Stimulated activated CD4-positive, alpha-beta T cell treated with anti-CD3 and anti-CD28 coated beads, TNF-alpha, amount 100 ng/mL, for 4 hours (primary cell): ENCODE measurements around the gene C20orf144.

Experiments used
- DNase-seq, 3 experiments: peaks; one replicate each; pipeline ENCODE4 v3.0.0-alpha.2; 2020; ENCODE audit warnings: low read depth in 3 of 3

C20orf144 gene

DNA sequence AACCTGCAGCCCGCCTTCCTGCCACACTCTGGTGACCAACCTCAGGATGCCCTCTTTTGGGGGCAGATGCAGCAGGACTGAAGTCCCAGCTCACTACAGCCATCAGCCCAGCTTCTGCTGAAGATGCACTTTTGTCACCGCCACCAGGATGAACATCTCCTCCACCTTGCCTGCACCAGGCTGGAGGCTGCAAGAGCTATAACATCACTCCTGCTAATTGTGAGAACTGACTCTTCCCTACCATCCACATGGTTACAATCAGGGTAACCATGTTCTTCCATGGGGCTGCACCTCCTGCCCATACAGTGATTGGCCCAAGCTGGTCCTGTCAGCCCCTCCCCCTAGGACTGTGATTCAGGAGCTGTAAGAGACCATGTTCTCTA, 2.6 kb downstream of the C20orf144 start:
- DNase-seq, result no peak

DNA sequence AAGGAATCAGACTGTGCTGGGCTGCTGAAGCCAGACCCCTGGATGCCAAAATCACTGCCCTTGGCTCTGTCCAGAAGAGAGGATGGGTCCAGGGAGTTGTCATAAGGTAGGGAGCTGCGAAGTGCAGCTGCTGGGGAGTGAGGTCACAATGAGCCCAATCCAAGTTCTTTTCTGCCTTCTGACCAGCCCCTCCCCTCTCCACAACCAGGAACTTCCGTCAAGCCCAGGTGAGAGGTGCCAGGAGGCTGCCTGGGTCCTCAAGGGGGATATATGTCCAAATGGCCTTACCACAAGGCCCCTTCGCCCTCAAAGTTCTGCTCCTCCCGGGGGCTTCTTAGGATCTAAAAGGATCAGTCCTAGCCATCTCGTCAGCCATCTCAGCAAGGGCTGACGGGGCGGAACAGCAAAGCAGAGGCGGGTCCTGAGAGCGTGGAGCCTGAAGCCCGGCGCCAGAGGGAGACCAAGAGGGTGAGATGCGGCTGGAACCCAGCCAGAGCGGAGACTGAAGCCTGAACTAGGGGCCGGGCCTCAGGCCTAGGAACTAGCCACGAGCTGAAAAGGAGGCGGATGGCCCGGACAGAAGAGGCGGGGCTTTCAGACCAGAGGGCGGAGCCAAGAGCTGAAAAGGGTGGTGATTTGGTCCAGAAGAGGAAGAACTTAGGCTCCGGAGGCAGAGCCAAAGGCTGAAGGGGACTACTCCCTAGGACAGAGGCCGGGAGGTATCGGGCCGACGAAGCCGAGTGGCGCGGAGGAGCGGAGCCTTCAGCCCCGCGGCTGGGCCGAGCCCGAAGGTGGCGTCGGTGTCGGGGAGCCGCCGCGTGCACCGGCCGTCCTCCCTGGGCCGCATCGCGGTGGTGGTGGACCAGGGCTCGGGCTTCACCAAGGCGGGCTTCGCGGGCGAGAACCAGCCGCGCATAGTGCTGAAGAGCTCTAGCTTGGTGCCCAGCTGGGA, 4.4 kb downstream of the C20orf144 start, which contains the start of gene ACTL10:
Gene ACTL10, plus strand, starts transcription at position 651 of the 952 bp plus-strand sequence. CDS start 555 bp downstream, outside the sequence.
- DNase-seq, result peak; percentile 61 to 71 (median 68)

DNA sequence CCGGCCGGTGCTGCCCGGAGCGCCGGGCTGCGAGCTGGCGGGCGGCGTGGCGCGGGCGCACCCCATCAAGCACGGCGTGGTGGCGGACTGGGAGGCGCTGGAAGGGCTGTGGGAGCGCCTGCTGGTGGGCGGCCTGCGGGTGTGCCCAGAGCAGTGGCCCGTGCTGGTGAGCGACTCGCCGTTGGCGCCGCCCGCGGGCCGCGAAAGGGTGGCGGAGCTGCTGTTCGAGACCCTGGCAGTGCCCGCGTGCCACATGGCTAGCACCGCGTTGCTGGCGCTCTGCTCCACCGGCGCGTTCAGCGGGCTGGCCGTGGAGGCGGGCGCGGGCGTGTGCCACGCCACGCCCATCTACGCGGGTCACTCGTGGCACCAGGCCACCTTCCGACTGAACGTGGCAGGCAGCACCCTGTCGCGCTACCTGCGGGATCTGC, 5.1 kb downstream of the C20orf144 start:
- DNase-seq, result peak in 2 of 3 experiments; percentile 28 to 43

DNA sequence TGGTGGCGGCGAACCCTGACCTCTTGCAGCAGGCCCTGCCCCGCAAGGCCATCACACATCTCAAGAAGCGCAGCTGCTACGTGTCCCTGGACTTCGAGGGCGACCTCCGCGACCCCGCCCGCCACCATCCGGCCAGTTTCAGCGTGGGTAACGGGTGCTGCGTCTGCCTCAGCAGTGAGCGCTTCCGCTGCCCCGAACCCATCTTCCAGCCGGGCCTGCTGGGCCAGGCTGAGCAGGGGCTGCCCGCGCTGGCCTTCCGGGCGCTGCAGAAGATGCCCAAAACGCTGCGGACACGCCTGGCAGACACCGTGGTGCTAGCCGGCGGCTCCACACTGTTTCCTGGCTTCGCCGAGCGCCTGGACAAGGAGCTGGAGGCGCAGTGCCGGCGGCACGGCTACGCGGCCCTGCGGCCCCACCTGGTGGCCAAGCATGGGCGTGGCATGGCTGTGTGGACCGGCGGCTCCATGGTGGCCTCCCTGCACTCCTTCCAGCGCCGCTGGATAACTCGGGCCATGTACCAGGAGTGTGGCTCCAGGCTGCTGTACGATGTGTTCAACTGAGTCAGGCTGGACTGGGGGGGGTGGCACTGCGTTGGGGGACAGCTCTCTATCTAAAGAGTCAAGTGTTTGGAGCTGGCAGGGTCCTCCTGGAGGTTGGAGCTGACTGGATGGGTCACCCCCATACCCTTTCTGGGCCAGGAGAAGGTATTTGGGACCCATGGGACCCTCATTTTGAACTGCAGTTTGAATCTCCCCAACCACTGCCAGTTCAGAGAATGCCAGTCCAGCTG, 5.7 kb downstream of the C20orf144 start:
- DNase-seq, result peak; percentile 46 to 60 (median 53)

DNA sequence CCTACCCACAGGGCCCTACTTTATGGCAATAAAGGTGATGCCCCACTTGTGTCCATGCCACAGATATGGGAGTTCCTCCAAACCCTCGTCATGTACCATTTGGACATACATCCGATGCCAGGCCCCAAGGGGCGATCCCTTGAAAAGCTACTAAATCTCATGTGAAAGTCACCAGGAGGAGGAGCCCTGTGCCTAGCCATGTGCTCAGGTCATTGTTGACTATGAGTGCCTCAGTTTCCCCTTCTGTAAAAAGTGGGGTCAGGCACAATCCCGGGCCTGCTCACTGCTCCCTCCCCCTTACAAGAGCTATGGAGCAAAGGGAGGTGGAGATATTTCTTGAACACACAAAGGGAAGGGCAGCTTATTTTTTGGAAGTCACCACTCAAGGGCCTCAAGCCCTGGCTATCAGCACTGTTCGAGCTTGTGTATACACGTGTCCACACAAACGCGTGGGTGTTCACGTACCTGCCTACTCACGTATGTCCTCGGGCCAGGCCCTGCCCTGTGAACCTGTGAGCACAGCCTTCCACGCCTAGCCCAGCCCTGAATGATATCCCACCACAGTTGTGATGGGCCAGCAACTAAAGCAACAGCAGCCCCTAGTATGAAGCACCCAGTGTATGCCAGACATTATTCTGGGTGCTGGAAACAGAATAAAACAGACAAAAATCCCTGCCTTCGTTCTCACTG, 6.5 kb downstream of the C20orf144 start:
- no peak for DNase-seq

GRCh38 chr20:33669224-33669623, 7.1 kb downstream of the C20orf144 start:
- no peak for DNase-seq

GRCh38 chr20:33669873-33670640, 7.9 kb downstream of the C20orf144 start:
- DNase-seq, result no peak

DNA sequence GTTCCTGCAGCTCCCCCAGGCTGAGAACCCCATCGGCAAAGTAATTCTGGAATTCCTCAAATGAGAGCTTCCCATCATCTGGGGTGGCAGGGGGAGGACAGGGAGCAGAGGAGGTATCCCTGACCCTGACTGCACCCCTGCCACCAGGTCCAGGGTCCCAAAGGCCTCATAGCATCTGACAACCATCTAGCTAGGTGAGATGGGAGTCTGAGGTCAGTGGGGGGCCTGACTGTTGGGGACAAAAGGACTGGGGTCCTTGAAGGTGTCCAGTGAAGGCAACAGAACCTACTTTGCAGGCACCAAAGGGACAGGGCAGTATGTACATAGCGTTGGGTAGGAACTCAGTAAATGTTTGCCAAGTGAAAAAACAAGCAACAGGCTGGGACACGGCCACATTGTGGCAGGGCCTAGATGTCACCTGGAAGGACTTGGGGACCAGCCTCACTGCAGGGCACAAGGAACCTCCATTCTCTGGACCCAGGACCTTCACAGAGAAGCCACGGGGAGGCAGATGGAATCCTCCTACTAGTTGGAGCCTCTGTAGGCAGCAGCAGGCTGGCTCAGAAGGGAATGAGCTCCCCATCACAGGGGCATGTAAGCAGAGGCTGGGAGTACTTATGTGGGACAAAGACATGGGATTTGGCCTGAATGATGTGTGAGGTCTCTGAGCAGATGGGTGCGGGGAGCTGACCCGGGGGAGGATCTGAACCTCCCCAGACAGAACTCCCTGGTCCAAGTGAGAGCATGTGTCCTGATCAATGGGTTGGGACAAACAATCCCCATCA, 8.8 kb downstream of the C20orf144 start:
- no peak for DNase-seq

GRCh38 chr20:33671573-33672288, 9.6 kb downstream of the C20orf144 start:
- DNase-seq, result no peak

- DNase-seq, result no peak
Measured at GRCh38 chr20:33672426-33673113, 10.4 kb downstream of the C20orf144 start.

DNA sequence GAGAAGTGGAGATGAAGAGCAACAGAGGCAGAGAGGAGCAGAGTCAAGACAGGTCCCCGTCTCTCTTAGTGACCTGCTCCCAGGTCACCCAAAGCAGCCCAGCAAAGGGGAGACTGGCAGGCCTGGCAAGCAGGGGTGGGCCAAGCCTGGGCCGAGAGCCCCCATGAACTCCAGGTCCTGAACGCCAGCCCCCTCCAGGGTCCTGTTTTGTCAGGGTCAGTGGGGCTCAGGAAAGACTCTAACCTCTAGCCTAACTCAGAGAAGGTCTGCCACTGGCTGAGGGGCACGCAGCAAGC, 10.9 kb downstream of the C20orf144 start:
- no peak for DNase-seq

DNA sequence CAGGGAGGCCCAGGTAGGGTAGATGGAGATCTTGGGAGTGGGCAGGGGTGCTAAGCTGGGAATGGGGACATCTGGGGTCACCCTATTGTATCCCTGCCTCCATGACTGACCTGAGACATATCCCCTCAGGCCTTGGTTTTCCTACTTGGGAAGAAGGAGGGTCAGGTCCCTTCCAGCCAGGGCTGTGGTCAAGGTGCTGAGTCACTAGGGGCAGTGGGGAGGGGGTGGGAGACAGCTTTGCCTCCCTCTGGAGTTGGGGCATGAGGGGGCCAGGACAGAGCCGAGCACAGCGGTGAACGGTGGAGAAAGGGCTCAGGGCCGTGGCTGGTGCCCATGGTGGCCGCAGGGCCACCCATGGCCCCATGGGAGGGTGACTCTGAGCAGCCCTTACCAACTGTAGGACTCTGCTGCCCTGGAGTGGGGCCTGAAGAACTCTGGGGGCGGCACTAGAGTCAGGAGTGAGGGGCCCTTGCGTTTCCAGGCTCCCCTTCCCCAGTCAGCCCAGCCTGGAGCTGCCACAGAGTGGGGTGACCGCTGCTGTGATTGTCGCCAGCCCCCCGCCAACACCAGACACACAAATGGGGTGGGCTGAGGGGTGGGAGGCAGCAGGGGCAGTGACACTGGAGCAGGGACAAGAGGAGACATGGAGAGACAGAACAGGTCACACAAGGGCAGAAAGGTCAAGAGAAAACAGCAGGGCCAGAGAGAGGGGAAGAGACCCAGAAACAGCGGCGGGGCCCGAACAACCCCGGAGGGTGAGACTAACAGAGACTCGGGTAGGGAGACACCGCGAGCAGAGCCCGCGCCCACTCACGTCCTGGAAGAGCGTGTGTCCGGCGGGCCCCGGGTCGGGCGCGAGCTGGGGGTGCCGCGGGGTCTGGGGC, 11.5 kb downstream of the C20orf144 start:
- no peak for DNase-seq

GRCh38 chr20:33674294-33675135, 12.4 kb downstream of the C20orf144 start, which contains the start of gene NECAB3:
TSS of gene NECAB3 (minus strand) at chr20:33674428. CDS start at chr20:33674352, 76 bp downstream.
- DNase-seq, result peak in 2 of 3 experiments; percentile 27 to 51

DNA sequence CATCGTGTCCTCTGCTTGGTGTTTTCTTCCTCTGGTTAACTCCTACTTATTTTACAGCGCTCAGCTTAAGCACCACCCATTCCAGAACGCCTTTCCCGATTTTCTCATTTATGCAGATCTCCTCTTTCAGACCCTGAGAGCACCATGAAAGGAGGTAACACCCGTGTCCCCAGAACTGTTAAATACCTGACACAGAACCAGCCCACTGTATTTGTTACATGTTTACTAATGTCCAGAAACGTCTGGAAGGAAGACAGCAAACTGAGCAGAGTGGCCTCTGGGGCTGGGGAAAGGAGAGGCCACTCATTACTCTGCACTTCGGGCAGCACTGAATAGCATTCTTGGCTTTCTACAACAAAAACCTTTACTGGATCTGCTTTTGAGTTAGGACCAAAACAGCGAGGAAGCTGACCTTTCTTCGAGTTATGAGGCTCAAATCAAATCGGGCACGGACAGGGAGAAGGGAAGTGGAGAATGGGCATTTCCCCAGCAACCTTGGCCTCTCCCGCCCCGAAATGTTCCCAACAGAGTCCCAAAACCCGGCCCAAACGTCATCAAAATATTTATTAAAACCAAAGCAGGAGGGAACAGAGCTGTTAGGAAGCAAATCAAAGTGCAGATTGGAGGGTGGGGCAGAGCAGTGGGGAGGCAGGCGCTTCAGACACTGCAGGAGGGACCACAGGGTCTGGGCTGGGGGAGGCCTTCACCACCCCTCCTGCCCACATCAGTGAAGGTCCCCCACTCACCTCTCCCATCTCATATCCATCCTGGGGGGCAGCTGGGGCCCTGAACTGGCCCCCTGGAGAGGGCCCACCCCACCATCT, 13.2 kb downstream of the C20orf144 start:
- no peak for DNase-seq

DNA sequence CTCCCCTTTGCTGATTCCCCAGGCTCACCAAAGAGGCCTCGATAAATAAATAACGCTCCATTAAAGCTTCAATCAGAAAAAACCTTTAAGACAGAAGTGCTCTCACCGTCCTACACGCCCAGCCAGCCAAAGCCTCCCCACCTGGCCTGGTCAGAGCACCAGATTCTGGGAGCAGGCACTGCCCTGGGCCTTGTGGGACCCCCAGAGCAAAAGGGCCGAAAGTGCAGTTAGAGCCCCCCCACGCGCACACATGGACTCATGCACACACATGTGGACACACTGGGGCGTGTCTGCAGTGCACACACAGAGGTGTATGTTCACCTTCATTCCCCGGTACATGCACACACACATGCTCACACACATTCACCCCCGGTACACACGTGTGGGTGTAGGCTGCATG, 14.0 kb downstream of the C20orf144 start:
- DNase-seq, result no peak
